ENCODE measurements around the gene AFG1L. TPM values are rescaled to one million over a fixed set of nuclear protein-coding genes. Genes with fewer than 3 reads are reported as not detected.
"Not testable (repeated sequence)": the region's sequence is repeated elsewhere in the genome, so short reads cannot be mapped to it uniquely, and the experiment has no call there.

The AFG1L gene
- total RNA-seq, 2 donors from 2014 or later = 3.4 to 6.5 TPM

GRCh38 chr6:108559097-108559883 is 264.4 kb downstream of the AFG1L start:
- DNase-seq (ENCODE audit: low spot score in 2 of 2) (peak; percentile 74 to 78), ATAC-seq (peak; percentile 55 to 73)
- no peaks in the 10 kb centered on the region for H3K9me3 Mint-ChIP-seq
- H3K36me3 Mint-ChIP-seq = peaks cover 0 to 8% of the 10 kb centered on the region in 2 donors
- peak overlapping the region; percentile 93 to 95 for H3K27ac Mint-ChIP-seq

DNA sequence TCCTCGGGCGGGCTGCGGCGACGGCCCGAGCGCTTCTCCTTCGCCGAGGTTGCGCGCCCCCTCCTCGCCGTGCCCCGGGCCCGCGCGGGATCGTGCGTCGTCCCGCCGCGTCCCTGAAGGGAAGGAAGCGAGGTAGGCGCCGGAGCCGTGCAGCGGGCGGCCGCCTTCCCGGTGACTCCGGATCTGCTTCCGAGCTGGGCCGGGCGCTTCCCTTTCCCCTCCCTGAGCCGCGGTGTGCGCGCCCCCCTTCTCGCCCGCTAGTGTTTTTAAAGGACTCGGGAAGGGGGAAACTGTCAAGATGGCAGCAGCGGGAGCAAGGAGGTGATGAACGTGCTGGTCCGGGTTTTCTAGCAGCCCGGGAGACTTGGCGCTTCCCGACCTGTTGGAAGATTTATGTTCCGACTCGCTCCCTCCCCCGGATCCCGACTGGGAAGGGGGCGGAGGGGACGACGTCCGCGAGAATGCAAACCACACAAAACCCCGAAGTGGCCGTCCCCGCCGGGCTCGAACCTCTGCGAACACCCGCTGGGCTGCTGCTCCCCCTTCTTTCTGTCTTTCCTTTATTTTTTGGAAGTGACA is 265.1 kb downstream of the AFG1L start:
- no peak overlapping the region for H3K27ac Mint-ChIP-seq
- ATAC-seq (no peak), DNase-seq (ENCODE audit: low spot score in 2 of 2) (peak; percentile 15 to 69)
- H3K9me3 Mint-ChIP-seq = no peaks in the 10 kb centered on the region
- H3K36me3 Mint-ChIP-seq = peaks cover 0 to 8% of the 10 kb centered on the region in 2 donors

DNA sequence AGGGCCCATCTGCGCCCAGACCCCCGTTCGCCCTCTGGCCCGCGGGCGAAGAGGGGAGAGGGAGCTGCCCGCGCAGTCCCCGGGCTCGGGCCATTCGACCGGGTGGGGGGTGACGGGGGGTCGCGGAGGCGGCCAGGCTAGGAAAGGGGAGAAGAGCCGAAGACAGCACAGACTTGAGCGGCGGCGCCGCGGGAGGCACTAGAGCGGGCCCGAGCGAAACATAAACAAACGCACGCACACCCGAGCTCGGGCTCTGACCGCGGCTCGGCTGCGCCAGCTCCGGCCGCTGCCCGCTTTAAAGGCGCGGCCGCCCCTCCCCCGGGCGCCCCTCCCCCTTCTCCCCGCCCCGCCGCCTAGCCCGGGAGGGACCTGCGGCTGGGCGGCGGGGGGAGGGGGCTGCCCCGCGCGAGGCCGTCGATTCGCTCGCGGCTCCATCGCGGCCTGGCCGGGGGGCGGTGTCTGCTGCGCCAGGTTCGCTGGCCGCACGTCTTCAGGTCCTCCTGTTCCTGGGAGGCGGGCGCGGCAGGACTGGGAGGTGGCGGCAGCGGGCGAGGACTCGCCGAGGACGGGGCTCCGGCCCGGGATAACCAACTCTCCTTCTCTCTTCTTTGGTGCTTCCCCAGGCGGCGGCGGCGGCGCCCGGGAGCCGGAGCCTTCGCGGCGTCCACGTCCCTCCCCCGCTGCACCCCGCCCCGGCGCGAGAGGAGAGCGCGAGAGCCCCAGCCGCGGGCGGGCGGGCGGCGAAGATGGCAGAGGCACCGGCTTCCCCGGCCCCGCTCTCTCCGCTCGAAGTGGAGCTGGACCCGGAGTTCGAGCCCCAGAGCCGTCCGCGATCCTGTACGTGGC is 265.8 kb downstream of the AFG1L start, which contains the start of gene FOXO3:
TSS of gene FOXO3 (plus strand) at position 455 of the 846 bp plus-strand sequence. CDS start at position 747, 292 bp downstream.
- Mint-ChIP-seq H3K27ac (no peak within 1 kb of the TSS), H3K9me3 (no peaks in the 10 kb centered on the region), H3K36me3 (peaks cover 0 to 8% of the 10 kb centered on the region in 2 donors)
- ATAC-seq = peak in 1 of 2 donors; percentile 17
- DNase-seq (ENCODE audit: low spot score in 2 of 2) = peak; percentile 39 to 73

DNA sequence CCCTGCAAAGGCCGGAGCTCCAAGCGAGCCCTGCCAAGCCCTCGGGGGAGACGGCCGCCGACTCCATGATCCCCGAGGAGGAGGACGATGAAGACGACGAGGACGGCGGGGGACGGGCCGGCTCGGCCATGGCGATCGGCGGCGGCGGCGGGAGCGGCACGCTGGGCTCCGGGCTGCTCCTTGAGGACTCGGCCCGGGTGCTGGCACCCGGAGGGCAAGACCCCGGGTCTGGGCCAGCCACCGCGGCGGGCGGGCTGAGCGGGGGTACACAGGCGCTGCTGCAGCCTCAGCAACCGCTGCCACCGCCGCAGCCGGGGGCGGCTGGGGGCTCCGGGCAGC is 266.4 kb downstream of the AFG1L start:
- not testable (repeated sequence) for H3K27ac Mint-ChIP-seq; H3K9me3 Mint-ChIP-seq; DNase-seq (ENCODE audit: low spot score in 2 of 2); H3K36me3 Mint-ChIP-seq; ATAC-seq

DNA sequence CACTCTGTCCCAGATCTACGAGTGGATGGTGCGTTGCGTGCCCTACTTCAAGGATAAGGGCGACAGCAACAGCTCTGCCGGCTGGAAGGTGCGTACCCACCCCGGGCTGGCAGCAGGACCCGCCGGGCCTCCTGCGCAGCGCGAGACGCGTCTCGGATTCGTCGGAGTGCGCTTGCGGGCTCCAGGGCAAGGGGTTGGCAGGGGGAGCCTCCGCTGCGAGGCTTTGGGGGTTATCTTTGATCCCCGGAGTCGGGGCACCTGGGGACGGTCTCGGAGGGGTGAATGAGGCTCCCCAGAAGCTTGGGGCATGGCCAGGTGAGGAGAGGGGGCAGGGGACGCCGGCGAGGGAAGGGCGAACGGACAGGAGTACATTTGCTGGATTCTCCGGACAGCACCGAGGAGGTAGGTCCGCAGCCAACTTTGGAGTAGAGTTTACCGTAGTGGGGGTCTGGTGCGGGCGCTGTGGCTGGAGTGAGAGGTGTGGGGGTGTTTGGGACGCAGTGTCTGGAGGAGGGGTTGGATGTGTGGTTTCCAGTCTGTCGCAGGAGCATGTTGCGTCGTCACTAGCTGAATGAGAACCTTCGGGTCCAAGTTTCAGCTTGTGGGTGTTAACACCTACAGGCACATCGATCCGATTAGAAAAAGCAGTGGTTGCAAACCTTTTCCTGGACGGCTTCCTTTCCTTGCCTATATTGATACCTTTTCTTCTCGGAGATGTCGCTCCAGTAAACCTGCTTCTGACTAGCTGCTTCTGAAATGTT is 267.1 kb downstream of the AFG1L start:
- ATAC-seq (no peak), DNase-seq (ENCODE audit: low spot score in 2 of 2) (no peak)
- no peaks in the 10 kb centered on the region for H3K9me3 Mint-ChIP-seq
- H3K27ac Mint-ChIP-seq = peak overlapping the region in 1 of 2 donors; percentile 14
- peaks cover 0 to 8% of the 10 kb centered on the region in 2 donors for H3K36me3 Mint-ChIP-seq

DNA sequence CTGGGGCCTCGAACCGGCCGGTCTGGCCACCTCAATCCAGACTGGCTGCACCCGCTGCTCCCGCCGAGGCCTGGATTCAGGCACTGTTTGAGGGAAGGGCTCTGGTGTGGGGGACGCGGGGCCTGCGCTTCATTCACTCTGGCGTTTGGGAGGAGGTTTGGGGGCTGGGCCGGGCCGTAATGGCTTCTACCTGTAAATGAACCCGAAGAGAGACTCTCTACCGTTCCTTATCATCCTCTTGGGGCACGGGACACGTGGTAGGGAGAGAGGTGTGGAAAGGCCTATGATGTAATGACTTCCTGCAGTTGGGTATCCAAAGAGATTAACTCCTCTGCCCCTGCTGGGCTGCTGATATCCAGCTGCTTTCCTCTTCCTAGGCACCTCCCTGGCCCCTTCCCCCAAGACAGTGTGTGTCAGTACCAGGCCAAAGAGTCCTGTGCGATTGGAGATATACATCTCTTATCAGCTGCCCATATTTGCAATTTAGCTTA is 267.7 kb downstream of the AFG1L start:
- Mint-ChIP-seq H3K9me3 (no peaks in the 10 kb centered on the region), H3K27ac (peak overlapping the region in 1 of 2 donors; percentile 14), H3K36me3 (peaks cover 0 to 8% of the 10 kb centered on the region in 2 donors)
- ATAC-seq (no peak), DNase-seq (ENCODE audit: low spot score in 2 of 2) (no peak)

DNA sequence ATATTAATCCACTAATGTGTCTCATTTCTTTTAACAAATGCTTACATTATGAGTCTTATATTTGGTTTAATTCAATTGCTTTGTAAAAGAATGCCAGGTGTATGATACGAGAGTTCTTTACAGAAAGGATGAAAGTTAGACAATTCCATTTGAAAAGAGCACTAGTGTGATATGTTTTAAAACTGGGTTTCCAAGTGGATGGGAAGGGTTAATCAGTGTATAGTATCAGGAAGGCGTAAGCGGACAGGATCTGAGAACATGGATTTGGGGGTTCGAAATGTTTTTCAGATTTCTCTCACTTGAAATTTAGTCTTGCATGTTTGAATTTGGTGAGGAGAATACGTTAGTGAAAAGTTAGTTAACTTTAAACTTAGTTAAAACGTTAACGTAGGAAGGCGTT is 268.4 kb downstream of the AFG1L start:
- H3K9me3 Mint-ChIP-seq = no peaks in the 10 kb centered on the region
- no peak for ATAC-seq
- no peak overlapping the region for H3K27ac Mint-ChIP-seq
- DNase-seq (ENCODE audit: low spot score in 2 of 2) = no peak
- peaks cover 0 to 11% of the 10 kb centered on the region in 2 donors for H3K36me3 Mint-ChIP-seq

DNA sequence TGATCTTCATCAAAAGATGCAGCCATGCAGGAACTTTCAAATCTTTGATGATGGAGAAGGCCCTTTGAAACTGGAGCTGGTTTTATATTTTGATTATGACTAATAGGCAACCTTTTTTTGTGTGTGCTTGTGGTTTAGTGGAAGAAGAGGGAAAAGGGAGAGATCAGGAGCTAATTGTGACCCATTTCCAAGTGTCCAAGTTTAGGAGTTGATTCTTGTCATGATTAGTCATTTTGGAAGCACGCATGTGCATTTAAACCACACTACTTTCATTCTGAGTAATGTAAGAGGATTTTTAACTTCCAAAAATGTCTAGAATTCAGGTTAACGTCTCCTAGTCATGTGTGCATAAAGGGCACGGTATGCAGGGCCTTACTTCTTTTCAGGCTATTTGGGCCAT is 269.3 kb downstream of the AFG1L start:
- H3K36me3 Mint-ChIP-seq = peaks cover 0 to 15% of the 10 kb centered on the region in 2 donors
- no peak for DNase-seq (ENCODE audit: low spot score in 2 of 2)
- H3K9me3 Mint-ChIP-seq = no peaks in the 10 kb centered on the region
- ATAC-seq = peak; percentile 8 to 36
- peak overlapping the region in 1 of 2 donors; percentile 48 for H3K27ac Mint-ChIP-seq

- Mint-ChIP-seq H3K36me3 (peaks cover 0 to 15% of the 10 kb centered on the region in 2 donors), H3K27ac (peak overlapping the region; percentile 48 to 52), H3K9me3 (no peaks in the 10 kb centered on the region)
- ATAC-seq (peak; percentile 77 to 82), DNase-seq (ENCODE audit: low spot score in 2 of 2) (no peak)
Measured at GRCh38 chr6:108565091-108565766, 270.4 kb downstream of the AFG1L start.

DNA sequence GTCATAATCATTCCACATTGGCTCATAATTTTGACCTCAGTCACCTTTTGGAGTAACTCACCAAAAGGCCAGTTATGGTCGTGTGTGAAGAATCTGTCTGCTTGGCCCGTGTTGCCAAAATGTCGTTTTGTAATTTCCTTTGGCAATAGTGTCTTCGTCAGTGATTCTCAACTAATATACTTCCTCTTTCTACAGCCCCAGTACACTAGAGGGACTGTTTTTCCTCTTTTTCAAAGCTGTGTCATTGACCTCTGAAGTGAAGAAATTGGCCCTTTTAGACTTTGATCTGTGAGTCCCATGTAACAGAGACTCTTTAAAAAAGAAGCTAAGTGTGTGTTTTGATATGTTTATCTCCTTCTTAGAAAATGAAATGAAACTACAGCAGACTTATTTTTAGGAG is 271.0 kb downstream of the AFG1L start:
- peaks cover 0 to 15% of the 10 kb centered on the region in 2 donors for H3K36me3 Mint-ChIP-seq
- no peaks in the 10 kb centered on the region for H3K9me3 Mint-ChIP-seq
- peak overlapping the region in 1 of 2 donors; percentile 48 for H3K27ac Mint-ChIP-seq
- DNase-seq (ENCODE audit: low spot score in 2 of 2) (no peak), ATAC-seq (no peak)

DNA sequence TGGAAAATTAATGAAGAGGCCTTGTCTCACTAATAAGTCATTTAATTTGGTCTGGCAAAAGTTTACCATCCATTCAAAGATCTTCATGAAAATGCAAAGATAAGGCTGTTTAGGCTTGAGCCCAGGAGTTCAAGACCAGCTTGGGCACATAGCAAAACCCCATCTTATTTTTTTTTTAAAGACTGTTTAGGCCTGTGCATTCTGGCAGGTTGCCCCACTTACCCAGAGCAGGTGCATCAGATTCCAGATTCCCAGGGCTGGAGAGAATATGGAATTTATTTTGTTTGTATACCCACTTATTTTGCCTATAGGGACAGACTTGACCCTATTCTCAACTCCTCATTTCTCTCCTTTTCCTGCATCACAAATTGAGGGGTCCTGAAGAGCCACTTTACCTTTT is 271.6 kb downstream of the AFG1L start:
- ATAC-seq = no peak
- Mint-ChIP-seq H3K27ac (peak overlapping the region in 1 of 2 donors; percentile 48), H3K36me3 (peaks cover 0 to 15% of the 10 kb centered on the region in 2 donors)

DNA sequence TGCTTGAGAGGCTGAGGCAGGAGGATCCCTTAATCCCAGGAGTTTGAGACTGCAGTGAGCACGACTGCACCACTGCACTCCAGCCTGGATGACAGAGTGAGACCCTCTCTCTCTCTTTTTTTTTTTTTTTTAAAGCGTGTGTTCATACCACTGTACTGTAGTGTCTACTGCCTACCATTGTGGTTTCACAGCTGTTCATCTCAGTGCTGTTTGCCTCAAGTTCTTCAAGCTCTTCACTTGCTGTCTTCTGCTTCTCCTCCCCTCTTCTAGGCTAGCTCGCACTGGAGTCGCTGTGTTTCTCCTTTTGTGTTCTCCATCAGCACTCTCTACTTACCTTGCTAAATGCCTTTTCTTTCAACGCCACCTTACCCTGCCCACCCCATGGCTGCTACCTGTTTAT is 273.2 kb downstream of the AFG1L start:
- ATAC-seq = no peak
- Mint-ChIP-seq H3K36me3 (peaks cover 0 to 7% of the 10 kb centered on the region in 2 donors), H3K9me3 (no peaks in the 10 kb centered on the region), H3K27ac (no peak overlapping the region)
- DNase-seq (ENCODE audit: low spot score in 2 of 2) = no peak

More for the DNA sequence above, 271.6 kb downstream of the AFG1L start:
- no peak for DNase-seq (ENCODE audit: low spot score in 2 of 2)
- no peaks in the 10 kb centered on the region for H3K9me3 Mint-ChIP-seq

DNA sequence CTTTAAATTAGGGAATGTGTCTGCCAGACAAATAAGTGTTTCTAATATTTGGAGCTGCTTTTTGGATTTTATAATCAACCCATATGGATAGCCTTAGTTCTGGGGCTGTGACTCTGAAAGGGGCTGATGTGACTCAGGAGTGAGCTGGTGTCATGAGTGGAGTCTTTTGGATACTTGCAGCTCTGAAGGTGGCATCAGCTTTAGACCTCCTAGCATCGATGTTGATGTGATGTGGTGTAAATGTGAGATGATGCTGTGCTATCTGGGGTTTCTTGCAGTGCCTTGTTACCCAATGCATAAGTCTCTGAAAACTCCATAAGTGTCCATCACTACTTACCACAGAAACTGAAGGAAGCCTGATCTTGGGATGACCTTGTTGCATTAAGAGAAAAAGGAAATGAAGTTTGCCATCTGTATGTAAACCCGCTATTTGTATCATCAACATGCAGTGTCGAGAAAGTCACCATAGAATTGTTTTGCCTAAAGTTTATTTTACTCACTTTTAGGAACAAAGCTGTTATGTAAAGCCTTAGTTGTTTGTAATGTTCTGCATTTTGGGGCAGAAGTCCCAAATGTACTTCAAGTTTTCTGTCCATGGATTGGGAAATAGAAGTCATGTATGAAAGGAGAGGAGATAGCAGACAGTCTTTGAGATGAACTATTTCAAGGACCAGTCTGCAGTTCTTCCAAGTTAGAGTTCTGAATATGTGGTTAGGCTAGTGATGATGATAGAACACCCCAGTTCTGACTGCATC is 273.9 kb downstream of the AFG1L start:
- Mint-ChIP-seq H3K36me3 (peaks cover 0 to 7% of the 10 kb centered on the region in 2 donors), H3K27ac (no peak overlapping the region), H3K9me3 (no peaks in the 10 kb centered on the region)
- no peak for DNase-seq (ENCODE audit: low spot score in 2 of 2)
- no peak for ATAC-seq

DNA sequence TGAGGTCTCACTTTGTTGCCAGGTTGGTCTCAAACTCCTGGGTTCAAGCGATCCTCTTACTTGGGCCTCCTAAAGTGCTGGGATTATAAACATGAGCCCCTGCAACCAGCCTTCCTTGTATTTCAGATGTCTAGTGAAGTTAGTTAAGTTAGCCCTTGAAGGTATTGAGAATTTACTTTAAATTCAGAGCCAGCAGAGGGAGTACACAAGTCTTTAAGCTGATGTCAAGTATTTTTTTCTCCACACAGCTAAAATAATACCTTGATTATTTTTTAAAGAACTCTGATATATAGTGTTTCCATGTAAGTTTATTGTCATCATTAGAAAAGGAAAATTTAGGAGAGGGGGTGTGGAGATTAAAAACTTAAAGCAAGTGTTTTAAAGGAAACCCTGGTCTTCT is 275.7 kb downstream of the AFG1L start:
- H3K9me3 Mint-ChIP-seq = no peaks in the 10 kb centered on the region
- H3K27ac Mint-ChIP-seq = no peak overlapping the region
- no peak for ATAC-seq
- DNase-seq (ENCODE audit: low spot score in 2 of 2) = no peak
- H3K36me3 Mint-ChIP-seq = peaks cover 0 to 7% of the 10 kb centered on the region in 2 donors
